Stimulated activated CD4-positive, alpha-beta T cell treated with anti-CD3 and anti-CD28 coated beads, Interleukin-2, amount 100 ng/mL, for 48 hours (primary cell): ENCODE data around the gene LAMTOR5.
"Not testable (repeated sequence)": the region's sequence is repeated elsewhere in the genome, so short reads cannot be mapped to it uniquely, and the experiment has no call there.

ENCODE experiments used
- DNase-seq, 2 donors: peaks; one replicate each; pipeline ENCODE4 v3.0.0-alpha.2; 2020

LAMTOR5 gene

GRCh38 chr1:110425612-110426152 lies 18.2 kb upstream of the LAMTOR5 start:
- no peak for DNase-seq

- no peak for DNase-seq
Measured at GRCh38 chr1:110424699-110425611, 17.5 kb upstream of the LAMTOR5 start.

GRCh38 chr1:110420874-110421793 lies 13.6 kb upstream of the LAMTOR5 start:
- DNase-seq = no peak

GRCh38 chr1:110420023-110420662 lies 12.6 kb upstream of the LAMTOR5 start:
- no peak for DNase-seq

- no peak for DNase-seq
Measured at GRCh38 chr1:110418729-110419128, 11.2 kb upstream of the LAMTOR5 start.

GRCh38 chr1:110413045-110413444 lies 5.6 kb upstream of the LAMTOR5 start:
- not testable (repeated sequence) for DNase-seq

GRCh38 chr1:110412576-110412975 lies 5.1 kb upstream of the LAMTOR5 start:
- peak; percentile 52 to 57 for DNase-seq

GRCh38 chr1:110411173-110411735 lies 3.8 kb upstream of the LAMTOR5 start:
- DNase-seq = no peak

DNA sequence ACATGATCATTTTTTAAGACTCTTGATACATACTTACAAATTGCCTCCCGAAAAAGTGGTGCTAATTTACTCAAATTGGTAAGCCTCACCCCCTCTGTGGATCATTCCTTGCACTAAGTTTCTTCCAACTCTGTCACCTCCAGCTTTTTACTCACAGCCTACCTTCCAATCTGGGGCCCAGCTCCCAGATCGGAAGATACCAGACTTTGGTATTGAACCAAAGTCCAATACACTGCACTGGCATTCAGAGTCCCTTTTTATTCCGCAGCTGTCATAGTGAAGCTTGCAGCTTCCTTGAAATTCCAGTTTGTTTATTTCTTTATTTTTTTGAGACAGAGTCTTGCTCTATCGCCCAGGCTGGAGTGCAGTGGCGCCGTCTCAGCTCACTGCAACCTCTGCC lies 1.8 kb upstream of the LAMTOR5 start:
- no peak for DNase-seq

GRCh38 chr1:110408488-110408887 lies 994 bp upstream of the LAMTOR5 start:
- DNase-seq = no peak

DNA sequence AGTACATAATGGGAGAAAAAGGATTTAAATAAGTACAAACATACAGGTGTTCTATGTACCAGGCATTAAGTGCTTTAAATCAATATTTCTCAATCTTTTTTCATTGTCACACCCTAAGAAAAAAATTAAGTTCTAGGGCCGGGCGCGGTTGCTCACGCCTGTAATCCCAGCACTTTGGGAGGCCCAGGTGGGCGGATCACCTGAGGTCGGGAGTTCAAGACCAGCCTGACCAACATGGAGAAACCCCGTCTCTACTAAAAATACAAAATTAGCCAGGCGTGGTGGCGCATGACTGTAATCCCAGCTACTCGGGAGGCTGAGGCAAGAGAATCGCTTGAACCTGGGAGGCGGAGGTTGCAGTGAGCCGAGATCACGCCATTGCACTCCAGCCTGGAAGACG lies 1.1 kb downstream of the LAMTOR5 start:
- not testable (repeated sequence) for DNase-seq

DNA sequence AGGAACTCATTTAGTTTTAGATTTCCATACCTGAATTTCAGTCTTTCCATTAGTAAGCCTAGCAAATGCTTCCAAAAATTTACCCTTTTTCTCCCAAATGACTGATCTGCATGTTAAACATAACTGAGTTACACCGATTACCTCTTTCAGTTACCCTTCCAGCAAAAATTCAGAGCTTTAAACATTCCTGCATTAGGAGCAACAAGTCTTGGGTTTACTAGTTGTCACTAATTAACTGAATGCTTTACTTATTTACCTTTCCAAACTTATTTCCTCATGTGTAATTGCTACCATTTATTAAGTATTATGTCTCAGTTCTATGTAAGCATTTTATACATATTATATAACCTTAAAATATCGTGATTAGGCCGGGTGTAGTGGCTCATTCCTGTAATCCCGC lies 3.1 kb downstream of the LAMTOR5 start:
- DNase-seq = no peak

- no peak for DNase-seq
Measured at GRCh38 chr1:110403805-110404204, 3.7 kb downstream of the LAMTOR5 start.

GRCh38 chr1:110396259-110396958 lies 11.1 kb downstream of the LAMTOR5 start:
- DNase-seq = not testable (repeated sequence)

DNA sequence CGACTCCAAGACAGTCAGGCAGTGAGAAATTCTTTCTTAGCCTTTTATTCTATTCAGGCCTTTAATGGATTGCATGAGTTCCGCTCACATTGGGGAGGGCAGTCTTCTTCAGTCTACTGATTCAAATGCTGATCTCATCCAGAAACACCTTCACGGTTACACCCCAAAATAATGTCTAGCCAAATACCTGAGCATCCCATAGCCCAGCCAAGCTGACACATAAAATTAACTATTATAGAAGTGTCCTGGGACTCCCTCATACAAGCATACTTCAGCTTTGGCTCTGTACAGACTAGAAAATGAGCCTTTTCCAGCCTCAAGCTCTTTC lies 13.0 kb downstream of the LAMTOR5 start:
- DNase-seq = no peak

- no peak for DNase-seq
Measured at GRCh38 chr1:110393691-110394492, 13.6 kb downstream of the LAMTOR5 start.

- no peak for DNase-seq
Measured at GRCh38 chr1:110393286-110393685, 14.2 kb downstream of the LAMTOR5 start.

- no peak for DNase-seq
Measured at GRCh38 chr1:110390692-110391245, 16.7 kb downstream of the LAMTOR5 start, which contains the start of gene SLC16A4. Gene SLC16A4, minus strand, starts transcription at chr1:110391026. Its CDS starts 1,703 bp downstream, at chr1:110389323.

DNA sequence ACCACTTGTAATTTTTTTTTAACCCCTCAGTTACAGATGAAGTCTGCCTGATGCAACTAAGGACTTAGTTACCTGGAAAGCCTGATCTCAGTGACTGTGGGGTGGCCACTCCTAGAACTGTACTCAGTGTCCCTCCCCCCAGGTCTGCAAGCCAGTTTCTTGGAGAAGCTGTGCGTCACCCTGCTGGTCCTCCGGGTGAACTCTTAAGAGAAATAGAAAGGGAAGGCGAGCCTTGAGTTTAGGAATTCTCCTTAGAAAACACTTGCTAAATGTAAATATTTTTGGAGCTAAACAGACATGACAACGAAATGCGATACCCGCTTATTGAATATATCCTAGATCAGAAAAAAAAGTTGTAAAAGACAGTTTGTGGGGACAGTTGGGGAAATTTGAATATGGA lies 17.4 kb downstream of the LAMTOR5 start:
- no peak for DNase-seq

DNA sequence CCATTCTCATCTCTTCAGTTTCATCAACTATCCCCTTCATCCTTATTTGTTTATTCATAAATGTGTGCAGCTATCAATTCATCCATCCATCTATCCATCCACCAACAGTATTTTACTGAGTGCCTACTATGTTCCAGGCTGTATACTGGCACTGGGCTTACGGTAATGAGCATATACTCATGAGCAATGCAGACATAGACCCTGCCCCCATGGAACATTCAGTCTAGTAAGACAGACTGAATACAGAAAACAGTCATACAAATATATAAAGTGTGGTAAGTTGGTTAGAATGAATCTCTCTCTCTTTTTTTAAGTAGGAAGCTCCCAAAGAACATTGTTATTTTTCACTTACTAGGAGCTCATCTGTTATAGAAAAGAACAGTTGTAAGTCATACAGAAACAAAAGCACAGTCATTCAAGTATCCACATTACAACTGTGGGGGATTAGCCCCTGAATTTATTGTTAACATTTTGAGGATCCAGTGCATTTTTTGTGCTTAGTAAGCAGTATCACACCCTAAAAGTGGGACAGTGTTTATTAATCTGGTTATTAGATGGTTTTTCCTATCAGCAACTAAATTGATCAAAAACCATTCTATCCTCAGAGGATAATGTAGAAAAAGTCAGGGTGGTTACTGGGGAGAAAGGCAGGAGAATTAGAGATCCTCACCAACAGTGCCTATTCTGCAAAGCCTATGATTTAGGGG lies 20.3 kb downstream of the LAMTOR5 start:
- DNase-seq = no peak
